ENCODE measurements around the gene TAT.
A peak's percentile ranks its signal among the peaks of the same experiment; 100 is the strongest.
"Not testable (repeated sequence)": the region's sequence is repeated elsewhere in the genome, so short reads cannot be mapped to it uniquely, and the experiment has no call there.

Gene TAT

DNA sequence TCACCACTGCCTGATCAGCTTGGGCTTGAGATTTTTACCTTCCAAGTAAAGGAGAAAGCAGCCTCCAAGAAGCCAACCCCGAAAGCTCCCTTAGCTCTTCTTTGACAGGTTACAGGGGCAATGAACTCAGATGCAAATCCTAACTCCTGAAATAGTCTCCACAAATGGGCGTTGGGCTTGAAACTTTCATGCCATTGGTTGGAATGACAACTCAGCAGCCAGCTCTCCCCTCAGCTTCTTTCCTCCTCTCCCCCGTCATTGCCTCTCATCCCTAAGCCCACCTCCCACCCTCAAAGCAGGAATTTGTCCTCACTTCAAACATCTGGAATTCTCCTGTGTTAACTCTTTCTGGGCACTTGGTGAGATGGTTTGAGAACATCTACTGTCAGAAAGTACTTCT is at the start of gene TAT:
TAT (minus strand) TSS at position 122 of the 400 bp plus-strand sequence. CDS start 677 bp downstream, outside the sequence.
- no peak for DNase-seq (ENCODE audit: extremely low read depth in 1 of 2, low read depth in 1 of 2)

GRCh38 chr16:71626018-71626857 is 49.3 kb upstream of the TAT start, which contains the start of gene MARVELD3:
TSS of gene MARVELD3 (plus strand) at chr16:71626184. CDS start at chr16:71626230, 46 bp downstream.
- DNase-seq (ENCODE audit: extremely low read depth in 1 of 2, low read depth in 1 of 2): peak in 1 of 2 donors; percentile 1

GRCh38 chr16:71625113-71625850 is 48.4 kb upstream of the TAT start:
- no peak for DNase-seq (ENCODE audit: extremely low read depth in 1 of 2, low read depth in 1 of 2)

DNA sequence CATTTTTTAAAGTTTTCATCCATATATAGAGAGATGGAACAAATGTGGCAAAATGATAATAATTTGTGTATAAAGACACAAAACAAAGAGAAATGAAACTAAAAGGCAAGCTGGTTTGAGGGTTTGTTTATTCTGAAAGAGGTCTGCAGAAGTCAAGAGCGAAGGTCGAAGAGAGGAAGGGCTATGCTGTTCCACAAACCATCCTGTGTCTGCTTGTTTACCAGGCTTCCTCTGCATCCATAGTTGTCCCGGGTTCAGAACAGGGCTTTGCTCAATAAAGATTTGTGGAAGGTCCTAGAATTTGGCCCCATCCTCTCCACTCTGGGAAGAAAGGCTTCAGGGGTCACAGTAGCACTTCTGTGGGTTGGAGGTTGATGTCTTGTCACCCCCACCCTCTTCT is 46.7 kb upstream of the TAT start:
- no peak for DNase-seq (ENCODE audit: extremely low read depth in 1 of 2, low read depth in 1 of 2)

GRCh38 chr16:71622088-71622487 is 45.2 kb upstream of the TAT start:
- DNase-seq (ENCODE audit: extremely low read depth in 1 of 2, low read depth in 1 of 2): no peak

DNA sequence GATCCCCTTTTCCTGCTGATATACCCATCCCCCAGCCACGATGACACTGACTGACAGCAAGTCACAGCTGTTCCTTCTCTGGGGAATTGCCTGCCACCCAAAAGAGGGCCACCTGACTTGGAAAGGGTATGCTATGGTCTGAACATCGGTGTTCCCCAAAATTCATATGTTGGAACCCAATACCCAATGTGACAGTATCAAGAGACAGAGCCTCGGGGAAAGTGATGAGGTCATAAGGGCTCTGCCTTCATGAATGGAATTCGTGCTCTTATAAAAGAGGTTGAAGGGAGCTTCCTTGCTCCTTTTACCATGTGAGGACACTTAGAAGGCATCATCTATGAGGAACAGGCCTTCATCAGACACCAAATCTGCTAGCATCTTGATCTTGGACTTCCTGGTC is 41.5 kb upstream of the TAT start:
- DNase-seq (ENCODE audit: extremely low read depth in 1 of 2, low read depth in 1 of 2): no peak

DNA sequence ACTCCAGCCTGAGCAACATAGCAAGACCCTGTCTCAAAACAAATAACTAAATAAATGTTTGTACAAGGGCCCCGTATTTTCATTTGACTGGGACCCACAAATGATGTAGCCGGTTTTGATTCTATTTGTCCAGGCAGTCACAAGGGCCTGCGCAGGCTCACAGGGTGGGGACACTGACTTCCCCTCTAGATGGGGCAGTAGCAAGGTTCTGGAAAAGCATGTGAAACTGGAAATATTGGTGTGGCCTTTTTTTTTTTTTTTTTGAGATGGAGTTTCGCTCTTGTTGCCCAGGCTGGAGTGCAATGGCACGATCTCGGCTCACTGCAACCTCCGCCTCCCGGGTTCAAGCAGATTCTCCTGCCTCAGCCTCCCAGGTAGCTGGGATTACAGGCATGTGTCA is 38.1 kb upstream of the TAT start:
- DNase-seq (ENCODE audit: extremely low read depth in 1 of 2, low read depth in 1 of 2): not testable (repeated sequence)

DNA sequence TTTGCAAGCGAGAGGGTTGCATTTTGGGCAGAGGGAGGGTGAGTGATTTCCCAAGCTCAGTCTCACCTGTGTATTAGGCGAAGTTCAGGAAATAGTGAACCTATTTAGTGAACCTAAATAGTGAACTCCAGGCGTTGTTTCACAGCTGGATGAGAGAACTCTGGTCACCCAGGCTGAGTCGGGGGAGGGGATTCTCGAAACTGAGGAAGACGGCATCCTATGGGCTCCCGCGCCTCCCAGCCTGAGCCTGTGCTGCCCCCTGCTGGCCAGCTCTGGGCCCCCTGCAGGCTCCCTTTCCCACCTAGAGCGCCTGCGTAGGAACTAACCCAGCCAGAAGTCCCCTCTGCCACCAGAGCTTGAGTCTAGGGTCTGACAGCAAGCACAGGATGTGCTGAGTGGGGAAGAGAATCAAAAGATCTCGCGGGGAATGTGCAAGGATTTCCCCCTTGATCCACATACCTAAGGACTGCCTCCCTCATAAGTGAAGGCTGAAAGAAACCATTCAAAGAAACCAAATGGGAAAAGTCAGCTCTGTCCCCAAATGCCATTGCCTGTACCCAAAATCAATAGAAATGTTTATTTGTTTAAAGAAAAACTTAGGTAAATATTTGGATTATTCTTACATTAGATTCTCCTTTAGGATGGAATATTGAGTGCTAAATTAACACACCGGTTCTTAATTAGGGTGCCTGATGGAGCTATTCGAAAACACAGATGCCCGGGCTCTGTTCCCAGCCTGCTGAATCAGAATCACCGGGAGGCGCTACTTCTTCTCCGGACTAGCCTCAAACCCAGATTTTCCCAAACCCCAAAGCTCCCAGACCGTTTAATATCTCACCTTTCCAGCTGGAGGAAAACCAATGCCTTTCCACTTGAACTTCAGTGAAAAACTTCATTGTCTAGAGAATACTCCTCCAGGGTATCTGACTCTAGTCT is 34.3 kb upstream of the TAT start:
- peak; percentile 46 to 70 for DNase-seq (ENCODE audit: extremely low read depth in 1 of 2, low read depth in 1 of 2)

GRCh38 chr16:71610447-71610846 is 33.6 kb upstream of the TAT start:
- DNase-seq (ENCODE audit: extremely low read depth in 1 of 2, low read depth in 1 of 2): no peak

DNA sequence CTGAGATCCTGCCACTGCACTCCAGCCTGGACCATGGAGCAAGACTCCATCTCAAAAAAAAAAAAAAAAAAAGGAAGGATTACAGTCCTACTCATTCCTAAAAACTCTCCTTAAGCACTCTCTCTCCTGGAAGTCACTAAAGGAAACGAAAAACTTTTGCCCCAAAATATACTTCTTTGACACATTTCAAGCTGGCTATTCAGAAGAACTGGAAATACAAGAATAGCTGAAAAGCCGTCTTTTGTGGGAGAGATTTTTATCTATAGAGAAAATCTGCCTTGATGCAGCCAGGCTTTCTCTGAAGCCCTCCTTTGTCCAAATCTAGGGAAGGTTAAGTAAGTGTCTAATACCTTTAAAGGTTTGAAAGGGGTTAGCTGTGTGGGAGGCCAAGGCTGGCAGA is 32.2 kb upstream of the TAT start:
- no peak for DNase-seq (ENCODE audit: extremely low read depth in 1 of 2, low read depth in 1 of 2)

GRCh38 chr16:71600822-71601221 is 23.9 kb upstream of the TAT start:
- no peak for DNase-seq (ENCODE audit: extremely low read depth in 1 of 2, low read depth in 1 of 2)

- DNase-seq (ENCODE audit: extremely low read depth in 1 of 2, low read depth in 1 of 2): not testable (repeated sequence)
These were observed 21.5 kb upstream of the TAT start for GRCh38 chr16:71598426-71598825.

GRCh38 chr16:71595340-71595826 is 18.5 kb upstream of the TAT start:
- DNase-seq (ENCODE audit: extremely low read depth in 1 of 2, low read depth in 1 of 2): not testable (repeated sequence)

- no peak for DNase-seq (ENCODE audit: extremely low read depth in 1 of 2, low read depth in 1 of 2)
These were observed 17.2 kb upstream of the TAT start for GRCh38 chr16:71594000-71594646.

- DNase-seq (ENCODE audit: extremely low read depth in 1 of 2, low read depth in 1 of 2): no peak
These were observed 16.4 kb upstream of the TAT start for GRCh38 chr16:71593048-71593999.

GRCh38 chr16:71591917-71592316 is 15.0 kb upstream of the TAT start:
- no peak for DNase-seq (ENCODE audit: extremely low read depth in 1 of 2, low read depth in 1 of 2)

- no peak for DNase-seq (ENCODE audit: extremely low read depth in 1 of 2, low read depth in 1 of 2)
These were observed 13.7 kb upstream of the TAT start for GRCh38 chr16:71590584-71590983.

GRCh38 chr16:71590071-71590470 is 13.2 kb upstream of the TAT start:
- not testable (repeated sequence) for DNase-seq (ENCODE audit: extremely low read depth in 1 of 2, low read depth in 1 of 2)

GRCh38 chr16:71589334-71589733 is 12.4 kb upstream of the TAT start:
- DNase-seq (ENCODE audit: extremely low read depth in 1 of 2, low read depth in 1 of 2): not testable (repeated sequence)
